Measurements from ENCODE around the gene CD28.

CD28 gene

GRCh38 chr2:203661279-203661908 lies 45.0 kb upstream of the CD28 start:
- TF ChIP-seq TCF12 (IDR thresholded peaks at IDR 0.05; ENCODE audit: low read depth) (no peak), ZBTB7A (IDR thresholded peaks at IDR 0.05; ENCODE audit: low read depth) (no peak), CEBPB (IDR thresholded peaks at IDR 0.05) (no peak)

- no peak for TF ChIP-seq RAD21 (IDR thresholded peaks at IDR 0.05; ENCODE audit: low read depth)
- TF ChIP-seq CEBPB (IDR thresholded peaks at IDR 0.05), result no peak
- no peak for TF ChIP-seq ZBTB7A (IDR thresholded peaks at IDR 0.05; ENCODE audit: low read depth)
- TF ChIP-seq, protein P1, sequence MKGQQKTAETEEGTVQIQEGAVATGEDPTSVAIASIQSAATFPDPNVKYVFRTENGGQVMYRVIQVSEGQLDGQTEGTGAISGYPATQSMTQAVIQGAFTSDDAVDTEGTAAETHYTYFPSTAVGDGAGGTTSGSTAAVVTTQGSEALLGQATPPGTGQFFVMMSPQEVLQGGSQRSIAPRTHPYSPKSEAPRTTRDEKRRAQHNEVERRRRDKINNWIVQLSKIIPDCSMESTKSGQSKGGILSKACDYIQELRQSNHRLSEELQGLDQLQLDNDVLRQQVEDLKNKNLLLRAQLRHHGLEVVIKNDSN (IDR thresholded peaks at IDR 0.05), result no peak
- TF ChIP-seq, protein P2, sequence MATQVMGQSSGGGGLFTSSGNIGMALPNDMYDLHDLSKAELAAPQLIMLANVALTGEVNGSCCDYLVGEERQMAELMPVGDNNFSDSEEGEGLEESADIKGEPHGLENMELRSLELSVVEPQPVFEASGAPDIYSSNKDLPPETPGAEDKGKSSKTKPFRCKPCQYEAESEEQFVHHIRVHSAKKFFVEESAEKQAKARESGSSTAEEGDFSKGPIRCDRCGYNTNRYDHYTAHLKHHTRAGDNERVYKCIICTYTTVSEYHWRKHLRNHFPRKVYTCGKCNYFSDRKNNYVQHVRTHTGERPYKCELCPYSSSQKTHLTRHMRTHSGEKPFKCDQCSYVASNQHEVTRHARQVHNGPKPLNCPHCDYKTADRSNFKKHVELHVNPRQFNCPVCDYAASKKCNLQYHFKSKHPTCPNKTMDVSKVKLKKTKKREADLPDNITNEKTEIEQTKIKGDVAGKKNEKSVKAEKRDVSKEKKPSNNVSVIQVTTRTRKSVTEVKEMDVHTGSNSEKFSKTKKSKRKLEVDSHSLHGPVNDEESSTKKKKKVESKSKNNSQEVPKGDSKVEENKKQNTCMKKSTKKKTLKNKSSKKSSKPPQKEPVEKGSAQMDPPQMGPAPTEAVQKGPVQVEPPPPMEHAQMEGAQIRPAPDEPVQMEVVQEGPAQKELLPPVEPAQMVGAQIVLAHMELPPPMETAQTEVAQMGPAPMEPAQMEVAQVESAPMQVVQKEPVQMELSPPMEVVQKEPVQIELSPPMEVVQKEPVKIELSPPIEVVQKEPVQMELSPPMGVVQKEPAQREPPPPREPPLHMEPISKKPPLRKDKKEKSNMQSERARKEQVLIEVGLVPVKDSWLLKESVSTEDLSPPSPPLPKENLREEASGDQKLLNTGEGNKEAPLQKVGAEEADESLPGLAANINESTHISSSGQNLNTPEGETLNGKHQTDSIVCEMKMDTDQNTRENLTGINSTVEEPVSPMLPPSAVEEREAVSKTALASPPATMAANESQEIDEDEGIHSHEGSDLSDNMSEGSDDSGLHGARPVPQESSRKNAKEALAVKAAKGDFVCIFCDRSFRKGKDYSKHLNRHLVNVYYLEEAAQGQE (IDR thresholded peaks at IDR 0.05; ENCODE audit: low read depth), result no peak
- no peak for TF ChIP-seq NFIC (IDR thresholded peaks at IDR 0.05)
- no peak for TF ChIP-seq FOXM1 (IDR thresholded peaks at IDR 0.05; ENCODE audit: borderline replicate concordance, low read depth)
- no peak for TF ChIP-seq CREB1 (IDR thresholded peaks at IDR 0.05; ENCODE audit: low read depth)
- no peak for TF ChIP-seq MAX (IDR thresholded peaks at IDR 0.05)
- no peak for TF ChIP-seq TAF1 (IDR thresholded peaks at IDR 0.05; ENCODE audit: low read depth)
- TF ChIP-seq TEAD4 (IDR thresholded peaks at IDR 0.05), result no peak
Measured at GRCh38 chr2:203662487-203662886, 44.0 kb upstream of the CD28 start.

GRCh38 chr2:203662951-203663350 lies 43.5 kb upstream of the CD28 start:
- TF ChIP-seq TAF1 (IDR thresholded peaks at IDR 0.05; ENCODE audit: low read depth), result no peak
- no peak for TF ChIP-seq CREB1 (IDR thresholded peaks at IDR 0.05; ENCODE audit: low read depth)
- no peak for TF ChIP-seq YY1 (IDR thresholded peaks at IDR 0.05; ENCODE audit: low read depth)
- TF ChIP-seq TEAD4 (IDR thresholded peaks at IDR 0.05), result no peak
- no peak for TF ChIP-seq EP300 (IDR thresholded peaks at IDR 0.05; ENCODE audit: borderline replicate concordance)
- TF ChIP-seq FOXM1 (IDR thresholded peaks at IDR 0.05; ENCODE audit: borderline replicate concordance, low read depth), result no peak
- TF ChIP-seq, protein P2 (IDR thresholded peaks at IDR 0.05; ENCODE audit: low read depth), result no peak
- no peak for TF ChIP-seq EGR1 (IDR thresholded peaks at IDR 0.05)
- no peak for TF ChIP-seq MAX (IDR thresholded peaks at IDR 0.05)
- TF ChIP-seq, protein P1 (IDR thresholded peaks at IDR 0.05), result no peak
- TF ChIP-seq TCF12 (IDR thresholded peaks at IDR 0.05; ENCODE audit: low read depth), result no peak
- TF ChIP-seq RAD21 (IDR thresholded peaks at IDR 0.05; ENCODE audit: low read depth), result no peak
- TF ChIP-seq ZBTB7A (IDR thresholded peaks at IDR 0.05; ENCODE audit: low read depth), result no peak
- no peak for TF ChIP-seq NFIC (IDR thresholded peaks at IDR 0.05)

- TF ChIP-seq YY1 (IDR thresholded peaks at IDR 0.05; ENCODE audit: low read depth) (no peak), TAF1 (IDR thresholded peaks at IDR 0.05; ENCODE audit: low read depth) (no peak), NFIC (IDR thresholded peaks at IDR 0.05) (no peak)
Measured at GRCh38 chr2:203664029-203664755, 42.2 kb upstream of the CD28 start.

GRCh38 chr2:203667838-203668237 lies 38.6 kb upstream of the CD28 start:
- TF ChIP-seq EP300 (IDR thresholded peaks at IDR 0.05; ENCODE audit: borderline replicate concordance) (no peak), CEBPB (IDR thresholded peaks at IDR 0.05) (no peak), YY1 (IDR thresholded peaks at IDR 0.05; ENCODE audit: low read depth) (no peak), TEAD4 (IDR thresholded peaks at IDR 0.05) (no peak), NFIC (IDR thresholded peaks at IDR 0.05) (no peak), ZBTB7A (IDR thresholded peaks at IDR 0.05; ENCODE audit: low read depth) (no peak), MAX (IDR thresholded peaks at IDR 0.05) (no peak)
- TF ChIP-seq, protein P2 (IDR thresholded peaks at IDR 0.05; ENCODE audit: low read depth), result no peak
